LHCN-M2 (cell line): ENCODE data around the gene PYROXD2. TPM values are rescaled to one million over a fixed set of nuclear protein-coding genes. Genes with fewer than 3 reads are reported as not detected.

Source experiments
- DNase-seq: peaks from one replicate; pipeline ENCODE4 v3.0.0-alpha.2; 2012; ENCODE audit warnings: low read depth
- polyA plus RNA-seq: library from polyadenylated mRNA; unstranded; fragments of >200 nt; gene quantifications from one replicate; pipeline ENCODE4 v1.2.1, GENCODE V29; 2012; ENCODE audit warnings: missing spikeins
- total RNA-seq: library from RNA; depleted of rRNA; stranded (reverse); fragments of >200 nt; gene quantifications from 2 replicates; pipeline ENCODE4 v1.2.3, GENCODE V29; 2014; rRNA removed

PYROXD2 gene
- total RNA-seq, result 9.3 and 11.4 TPM in 2 replicates
- polyA plus RNA-seq, result 12.1 TPM

- peak; percentile 87 for DNase-seq
These were observed at the start of gene PYROXD2 for GRCh38 chr10:98414932-98415730. PYROXD2 (minus strand) TSS chr10:98415182; CDS start chr10:98415135, 47 bp downstream.

- DNase-seq, result peak; percentile 32
These were observed 49.2 kb upstream of the PYROXD2 start for GRCh38 chr10:98463976-98464754.

GRCh38 chr10:98463016-98463415 is 48.0 kb upstream of the PYROXD2 start:
- no peak for DNase-seq

GRCh38 chr10:98461500-98461842 is 46.5 kb upstream of the PYROXD2 start:
- no peak for DNase-seq

GRCh38 chr10:98460837-98461499 is 46.0 kb upstream of the PYROXD2 start:
- DNase-seq, result peak; percentile 93

- DNase-seq, result no peak
These were observed 44.1 kb upstream of the PYROXD2 start for GRCh38 chr10:98458809-98459784.

GRCh38 chr10:98457721-98458120 is 42.7 kb upstream of the PYROXD2 start:
- DNase-seq, result no peak

- DNase-seq, result no peak
These were observed 41.9 kb upstream of the PYROXD2 start for GRCh38 chr10:98456686-98457482.

- no peak for DNase-seq
These were observed 41.1 kb upstream of the PYROXD2 start for GRCh38 chr10:98456043-98456570.

GRCh38 chr10:98453729-98454128 is 38.7 kb upstream of the PYROXD2 start:
- DNase-seq, result no peak

- DNase-seq, result no peak
These were observed 35.6 kb upstream of the PYROXD2 start for GRCh38 chr10:98450618-98451017.

GRCh38 chr10:98449287-98449686 is 34.3 kb upstream of the PYROXD2 start:
- no peak for DNase-seq

- peak; percentile 67 for DNase-seq
These were observed 31.8 kb upstream of the PYROXD2 start, which contains the start of gene HPS1 for GRCh38 chr10:98446661-98447221. HPS1 (minus strand) TSS chr10:98446935; CDS start chr10:98443240, 3,695 bp downstream.

- peak; percentile 46 for DNase-seq
These were observed 31.2 kb upstream of the PYROXD2 start for GRCh38 chr10:98446151-98446660.

GRCh38 chr10:98445200-98445812 is 30.3 kb upstream of the PYROXD2 start:
- no peak for DNase-seq

- no peak for DNase-seq
These were observed 29.5 kb upstream of the PYROXD2 start for GRCh38 chr10:98444314-98445006.

- DNase-seq, result no peak
These were observed 23.7 kb upstream of the PYROXD2 start for GRCh38 chr10:98438715-98439114.

GRCh38 chr10:98436704-98437103 is 21.7 kb upstream of the PYROXD2 start:
- DNase-seq, result no peak
